Retina (tissue), 1 donor: ENCODE data around the gene DACT3.

Source experiments
- DNase-seq: peaks from one replicate; pipeline ENCODE4 v3.0.0-alpha.2; 2016

Gene DACT3

DNA sequence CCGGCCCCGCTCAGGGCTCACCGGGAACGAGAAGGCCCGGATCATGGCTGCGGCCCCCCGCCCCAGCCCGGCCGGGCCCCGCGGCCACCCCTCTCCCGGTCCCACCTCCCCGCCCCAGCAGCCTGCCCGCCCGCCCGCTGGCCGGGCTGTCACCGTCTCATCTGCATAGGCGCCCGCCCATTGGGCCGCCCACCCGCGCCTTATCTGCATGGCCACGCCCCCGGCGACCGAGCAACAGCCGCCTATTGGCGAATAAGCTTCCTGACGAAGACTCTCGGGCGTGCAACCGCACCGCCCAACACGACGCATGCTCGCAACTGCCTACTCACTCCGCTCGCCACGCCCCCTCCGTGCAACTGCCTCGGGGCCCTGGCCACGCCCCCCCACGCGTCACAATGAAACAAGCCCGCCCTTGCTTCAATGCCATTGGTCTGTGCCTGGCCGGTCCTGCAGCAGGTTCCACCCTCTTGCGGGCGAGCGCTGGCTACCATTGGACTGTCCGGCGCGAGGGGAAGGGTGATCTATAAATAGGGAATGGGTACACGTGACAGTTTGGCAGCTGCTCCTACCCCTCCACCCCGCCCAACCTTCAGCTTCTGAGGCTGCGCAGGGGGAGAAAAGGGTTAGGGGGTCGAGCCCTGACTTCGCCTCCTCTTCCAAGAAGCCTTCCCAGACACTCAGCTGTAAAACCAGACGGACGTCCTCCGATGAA lies at the start of gene DACT3:
Gene DACT3, minus strand, starts transcription at position 163 of the 712 bp plus-strand sequence. Its CDS starts 118 bp downstream, at position 45.
- peak; percentile 99 for DNase-seq

DNA sequence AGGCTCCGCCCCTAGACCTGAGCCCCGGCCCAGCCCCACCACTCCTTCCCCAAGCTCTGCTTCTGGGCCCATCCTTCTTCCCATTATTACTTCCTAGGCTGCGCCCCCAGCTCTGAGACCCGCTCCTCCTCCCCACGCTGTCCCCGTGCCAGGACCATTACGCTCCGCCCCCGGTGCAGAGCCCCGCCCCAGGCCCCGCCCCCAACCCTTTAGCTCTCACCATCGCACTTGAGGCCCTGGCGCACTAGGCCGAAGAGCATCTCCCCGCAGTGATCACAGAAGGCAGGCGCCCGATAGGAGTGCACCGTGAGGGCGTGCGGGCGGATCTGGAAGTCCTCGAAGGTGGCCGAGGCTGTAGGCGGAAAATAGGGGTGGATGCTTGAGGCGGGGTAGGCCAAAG lies 49.7 kb upstream of the DACT3 start:
- DNase-seq, result no peak

- DNase-seq, result peak; percentile 66
These were observed 43.5 kb upstream of the DACT3 start for GRCh38 chr19:46704379-46705076.

- DNase-seq, result no peak
These were observed 39.7 kb upstream of the DACT3 start for GRCh38 chr19:46700704-46701103.

DNA sequence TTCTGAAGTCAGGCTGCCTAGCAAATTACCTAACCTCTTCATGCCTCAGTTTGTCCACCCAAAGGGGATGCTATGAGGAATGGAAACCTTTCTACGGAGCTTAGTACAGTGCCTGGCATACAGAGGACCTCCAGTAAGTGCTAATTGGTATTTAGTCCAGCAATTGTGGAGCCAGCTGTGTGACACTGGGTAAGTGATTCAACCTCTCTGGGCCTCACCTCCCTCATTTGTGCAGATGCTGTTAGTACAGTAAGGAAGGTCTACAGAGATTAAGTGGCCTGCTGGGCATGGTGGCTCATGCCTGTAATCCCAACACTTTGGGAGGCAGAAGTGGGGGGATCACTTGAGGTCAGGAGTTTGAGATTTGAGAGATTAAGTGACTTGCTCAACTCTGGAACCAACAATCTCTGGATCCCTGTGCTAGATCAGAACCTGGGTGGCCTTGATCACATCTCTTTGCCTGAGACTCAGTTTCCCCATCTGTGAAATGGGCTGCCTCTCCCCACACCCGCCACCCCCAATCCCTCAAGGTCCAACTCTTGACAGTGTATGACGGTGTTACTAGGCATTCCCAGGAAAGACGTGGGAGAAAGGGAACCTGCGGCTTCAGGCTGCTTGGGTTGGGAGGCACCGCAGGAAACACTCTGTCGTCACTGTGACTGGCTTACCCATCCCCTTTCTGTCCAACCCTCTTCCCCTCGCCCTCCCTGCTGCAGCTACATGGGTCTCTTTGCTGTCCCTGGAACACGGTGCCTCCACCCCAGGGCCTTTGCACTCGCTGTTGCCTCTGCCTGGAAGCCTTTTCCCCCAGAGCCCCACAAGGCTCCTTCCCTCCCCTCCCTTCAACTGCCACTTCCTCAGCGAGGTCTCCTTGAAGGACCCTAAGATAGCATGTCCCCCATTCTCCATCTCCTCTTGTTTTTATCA lies 37.7 kb upstream of the DACT3 start:
- DNase-seq, result no peak

DNA sequence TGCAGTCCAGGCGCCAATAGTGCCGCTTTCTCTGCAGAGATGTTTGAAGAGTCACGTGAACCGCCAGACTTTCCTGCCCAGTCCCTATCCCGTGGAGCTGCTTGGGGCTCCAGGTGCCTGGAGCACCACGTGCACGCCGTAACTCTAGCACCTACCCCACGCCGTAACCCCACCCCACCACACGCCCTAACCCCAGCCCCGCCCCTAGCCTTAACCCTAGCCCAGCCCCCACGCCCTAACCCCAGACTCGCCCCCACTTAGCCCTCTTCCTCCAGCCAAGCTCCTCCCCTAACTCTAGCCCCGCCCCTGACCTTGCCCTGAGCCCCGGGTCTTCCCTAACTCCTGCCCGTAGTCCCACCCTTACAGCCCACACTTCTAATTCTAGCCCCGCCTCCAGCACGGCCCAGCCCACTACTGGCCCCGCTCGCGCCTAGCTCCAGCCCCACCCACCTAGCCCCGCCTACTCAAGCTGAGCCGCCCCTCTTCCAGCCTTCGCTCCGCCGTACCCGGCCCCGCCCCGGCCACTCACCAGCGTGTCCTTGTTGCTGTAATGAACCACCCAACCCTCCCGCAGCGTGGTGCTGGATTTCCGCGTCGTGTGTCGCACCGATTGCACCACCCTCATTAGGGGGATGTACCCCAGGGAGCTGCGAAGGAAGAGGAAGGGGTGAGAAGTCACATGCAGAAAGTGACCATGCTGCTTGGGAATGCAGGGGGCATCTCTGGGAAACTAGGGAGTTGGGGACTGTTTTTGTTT lies 36.4 kb upstream of the DACT3 start:
- DNase-seq, result peak; percentile 82

DNA sequence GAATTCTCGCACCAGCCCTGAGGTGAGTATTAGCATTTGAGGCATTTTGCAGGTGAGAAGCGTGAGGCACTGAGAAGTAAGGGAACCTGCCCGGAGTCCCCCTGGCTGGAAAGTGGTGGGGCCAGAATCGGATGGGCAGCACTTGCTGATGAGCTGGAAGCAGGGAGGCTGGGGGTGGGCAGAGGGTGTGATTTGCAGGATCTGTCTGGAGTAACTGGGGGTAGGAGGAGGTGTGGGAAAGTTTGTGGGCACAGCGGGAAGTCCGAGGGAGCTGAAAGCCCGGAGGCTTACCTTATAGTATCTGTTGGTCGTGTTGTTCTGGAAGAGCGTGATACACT lies 35.9 kb upstream of the DACT3 start:
- no peak for DNase-seq

DNA sequence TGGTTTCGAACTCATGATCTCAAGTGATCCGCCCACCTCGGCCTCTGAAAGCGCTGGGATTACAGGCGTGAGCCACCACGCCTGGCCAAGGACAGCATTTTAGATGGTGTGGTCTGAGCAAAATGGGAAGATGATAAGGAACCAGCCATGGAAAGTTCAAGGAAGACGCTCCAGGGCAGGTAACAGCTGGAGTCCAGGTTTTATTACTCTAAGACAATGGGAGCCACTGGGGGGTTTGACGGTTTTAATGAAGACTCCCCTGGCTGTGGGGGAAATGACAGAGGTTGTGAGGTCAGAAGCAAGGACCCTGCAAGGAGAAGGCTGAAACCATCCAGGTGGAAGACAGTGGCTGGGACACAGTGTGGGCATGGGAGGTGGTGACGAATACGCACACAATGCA lies 35.1 kb upstream of the DACT3 start:
- DNase-seq, result no peak

DNA sequence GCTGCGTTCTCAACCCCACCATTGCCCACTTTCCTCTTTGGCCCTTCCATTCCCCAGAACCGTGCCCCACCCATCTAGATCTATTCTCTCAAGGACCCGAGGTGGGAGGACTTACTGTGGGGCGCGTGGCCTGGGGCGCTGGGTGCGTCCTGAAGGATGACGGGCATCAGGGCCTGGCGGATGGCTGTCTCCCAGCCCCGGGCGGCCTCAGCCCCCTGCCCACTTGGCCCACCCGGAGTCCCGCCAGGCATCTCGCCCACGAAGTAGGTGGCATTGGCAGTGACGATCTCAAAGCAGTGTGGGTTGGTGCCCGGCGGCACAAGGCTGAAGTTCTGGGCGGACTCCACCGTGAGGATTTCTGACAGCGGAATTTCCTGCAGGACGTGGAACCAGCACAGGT lies 32.8 kb upstream of the DACT3 start:
- no peak for DNase-seq

DNA sequence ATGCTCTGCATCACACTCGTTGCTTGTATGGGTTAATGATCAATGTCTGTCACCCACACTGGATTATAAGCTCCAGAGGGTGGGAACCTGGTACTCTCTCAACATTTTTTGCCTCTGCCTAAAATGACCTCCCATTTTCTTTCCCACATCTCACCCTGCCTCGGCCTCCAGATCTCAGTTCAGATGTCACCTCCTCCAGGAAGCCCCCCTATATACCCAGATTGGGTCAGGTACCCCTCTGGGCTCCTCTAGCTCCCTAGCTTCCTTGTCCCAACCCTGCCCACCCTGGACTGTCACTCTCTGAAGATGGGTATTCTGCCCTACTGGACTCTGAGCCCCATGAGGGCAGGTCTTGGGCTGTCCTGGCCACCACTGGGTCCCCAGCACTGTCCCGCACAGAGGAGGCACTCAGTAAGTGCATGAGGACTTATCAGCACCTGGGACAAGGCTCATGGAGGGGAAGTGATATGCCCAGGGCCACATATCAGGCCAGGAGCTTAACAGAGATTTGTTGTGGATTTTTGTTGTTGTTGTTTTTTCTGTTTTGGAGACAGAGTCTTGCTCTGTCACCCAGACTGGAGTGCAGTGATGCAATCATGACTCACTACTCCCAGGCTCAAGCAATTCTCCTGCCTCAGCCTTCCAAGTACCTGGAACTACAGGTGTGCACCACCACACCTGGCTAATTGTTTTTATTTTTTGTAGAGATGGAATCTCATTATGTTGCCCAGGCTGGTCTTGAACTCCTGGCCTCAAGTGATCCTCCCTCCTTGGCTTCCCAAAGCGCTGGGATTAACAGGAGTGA lies 32.1 kb upstream of the DACT3 start:
- DNase-seq, result no peak

DNA sequence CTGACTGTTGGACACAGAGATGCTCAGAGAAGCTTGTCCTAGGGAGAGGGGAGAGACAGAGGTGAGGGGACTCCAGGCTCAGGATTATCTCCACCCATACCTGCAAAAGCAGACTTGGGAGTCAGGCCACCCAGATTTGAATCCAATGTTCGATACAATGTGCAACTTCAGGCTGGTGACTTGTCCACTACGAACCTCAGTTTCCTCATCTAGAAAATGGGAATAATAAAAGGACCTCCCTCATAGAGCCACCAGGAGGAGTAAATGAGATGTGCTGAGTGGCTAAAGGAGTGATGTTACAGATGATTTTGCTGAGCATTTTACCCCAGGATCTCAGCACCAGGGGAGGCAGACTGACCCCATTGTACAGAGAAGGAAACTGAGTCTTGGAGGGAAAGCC lies 31.0 kb upstream of the DACT3 start:
- no peak for DNase-seq

- DNase-seq, result no peak
These were observed 30.1 kb upstream of the DACT3 start for GRCh38 chr19:46691104-46691503.

DNA sequence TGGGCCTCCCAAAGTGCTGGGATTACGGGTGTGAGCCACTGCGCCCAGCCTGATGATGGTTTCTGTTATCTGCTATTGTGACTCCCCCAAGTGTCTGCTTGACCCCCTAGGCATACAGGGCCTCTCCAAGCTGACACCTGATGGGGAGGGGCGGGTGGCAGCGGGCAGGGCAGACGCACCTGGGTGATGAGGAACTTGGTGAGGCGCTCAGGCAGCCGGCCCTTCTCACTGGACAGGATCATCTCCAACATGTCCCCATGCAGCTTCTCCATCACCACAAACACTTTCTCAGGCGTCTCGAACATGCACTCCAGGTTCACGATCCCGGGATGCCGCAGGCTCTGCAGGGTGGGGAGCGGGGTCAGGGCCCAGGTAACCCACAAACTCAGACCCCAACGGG lies 28.4 kb upstream of the DACT3 start:
- DNase-seq, result no peak

DNA sequence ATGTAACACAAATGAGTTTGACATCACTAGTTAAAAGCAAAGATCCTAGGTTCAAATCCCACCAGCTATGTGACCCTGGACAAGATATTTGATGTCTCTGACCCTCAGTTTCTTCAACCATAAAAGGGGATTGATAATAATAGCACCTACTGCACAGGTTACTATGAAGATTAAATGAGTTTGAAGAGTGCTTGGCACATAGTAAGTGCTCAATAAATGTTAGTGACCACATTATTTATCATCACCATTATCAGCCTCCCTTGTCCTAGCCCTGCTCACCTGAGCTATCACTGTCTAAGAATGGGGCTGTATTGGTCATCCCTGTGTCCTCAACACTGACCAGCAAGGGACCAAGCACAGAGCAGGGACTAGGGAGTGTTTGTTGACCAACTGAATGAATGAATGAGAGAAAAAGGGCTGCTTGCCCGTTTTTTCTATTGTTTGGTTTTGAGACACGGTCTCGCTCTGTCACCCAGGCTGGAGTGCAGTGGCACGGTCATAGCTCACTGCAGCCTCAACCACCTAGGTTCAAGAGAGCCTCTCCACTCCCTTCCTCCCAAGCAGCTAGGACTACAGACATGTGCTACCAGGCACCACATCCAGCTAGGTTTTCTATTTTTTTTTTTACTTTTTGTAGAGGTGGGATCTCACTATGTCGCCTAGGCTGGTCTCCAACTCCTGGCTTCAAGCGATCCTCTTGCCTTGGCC lies 26.6 kb upstream of the DACT3 start:
- no peak for DNase-seq

- no peak for DNase-seq
These were observed 24.2 kb upstream of the DACT3 start for GRCh38 chr19:46685189-46685588.

DNA sequence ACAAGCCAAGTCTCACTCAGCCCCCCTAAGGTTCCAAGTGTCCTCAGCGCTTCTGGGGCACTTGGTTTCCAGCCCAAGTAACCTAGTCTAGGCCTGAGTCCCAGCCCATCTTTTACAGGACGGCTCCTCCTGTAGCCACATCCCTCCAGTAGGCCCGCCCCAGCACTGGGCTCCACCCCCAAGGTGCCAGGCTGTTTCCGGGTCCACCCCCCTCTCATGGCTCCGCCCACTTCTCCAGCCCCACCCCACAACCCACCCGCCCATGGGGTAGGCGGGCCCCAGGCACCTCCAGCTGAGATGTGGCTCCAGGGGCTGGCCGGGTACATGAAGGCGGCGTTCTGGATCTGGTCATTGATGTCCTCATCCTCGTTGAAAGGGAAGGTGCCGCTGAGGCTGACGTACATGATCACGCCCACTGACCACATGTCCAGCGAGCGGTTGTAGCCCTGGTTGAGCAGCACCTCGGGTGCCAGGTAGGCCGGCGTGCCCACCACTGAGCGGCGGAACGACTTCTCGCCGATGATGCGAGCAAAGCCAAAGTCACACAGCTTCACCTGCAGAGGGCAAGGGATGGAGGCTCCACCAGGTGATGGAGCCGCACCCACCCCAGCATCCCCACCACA lies 17.2 kb upstream of the DACT3 start:
- no peak for DNase-seq

GRCh38 chr19:46674416-46675178 lies 13.6 kb upstream of the DACT3 start:
- DNase-seq, result no peak

- no peak for DNase-seq
These were observed 9.8 kb upstream of the DACT3 start for GRCh38 chr19:46670813-46671212.

- no peak for DNase-seq
These were observed 7.7 kb upstream of the DACT3 start for GRCh38 chr19:46668662-46669061.

GRCh38 chr19:46665072-46665471 lies 4.1 kb upstream of the DACT3 start:
- DNase-seq, result no peak
